ENCODE results near the gene NAP1L4.

DNA sequence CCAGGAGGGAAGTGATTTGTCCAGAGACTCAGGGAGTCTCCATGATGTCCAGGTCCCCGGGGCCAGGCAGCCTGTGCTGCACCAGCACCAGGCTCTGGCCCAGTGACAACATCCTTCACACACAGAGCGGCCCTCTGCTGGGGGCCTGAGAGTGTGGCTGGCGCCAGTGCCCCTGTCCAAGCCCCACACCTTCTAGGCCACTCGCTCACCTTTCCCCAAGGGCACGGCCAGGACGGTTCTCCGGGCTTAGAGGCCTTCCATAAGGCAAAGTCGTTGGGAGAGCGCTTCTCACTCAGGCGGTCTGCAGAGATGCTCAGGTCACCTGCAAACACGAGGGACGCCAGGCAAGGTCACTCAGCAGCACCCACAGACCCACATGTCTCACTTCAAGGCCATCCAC is 27.9 kb upstream of the NAP1L4 start:
- TF ChIP-seq MXI1 (IDR thresholded peaks at IDR 0.05; ENCODE audit: low read depth, low read length) = no peak
- no peak for TF ChIP-seq RXRA (IDR thresholded peaks at IDR 0.05; ENCODE audit: borderline replicate concordance, low read depth)
- no peak for TF ChIP-seq FOXJ3 (CRISPR knock-in tag; IDR thresholded peaks at IDR 0.05)
- no peak for TF ChIP-seq YY1 (IDR thresholded peaks at IDR 0.05; ENCODE audit: low read depth)
- TF ChIP-seq CTCF (IDR thresholded peaks at IDR 0.05) = no peak
- no peak for TF ChIP-seq NFIC (IDR thresholded peaks at IDR 0.05; ENCODE audit: borderline replicate concordance)
- no peak for TF ChIP-seq CHD2 (IDR thresholded peaks at IDR 0.05; ENCODE audit: low read length, partially characterized antibody)
- no peak for TF ChIP-seq TCF12 (IDR thresholded peaks at IDR 0.05)
- TF ChIP-seq POLR2AphosphoS5 (IDR thresholded peaks at IDR 0.05; ENCODE audit: low read depth, low read length) = no peak
- TF ChIP-seq RFX5 (IDR thresholded peaks at IDR 0.05; ENCODE audit: low read length) = no peak
- no peak for TF ChIP-seq SIN3A (IDR thresholded peaks at IDR 0.05; ENCODE audit: borderline replicate concordance, low read depth, low read length)

All from SK-N-SH (cell line).